ENCODE results near the gene SLC23A1. TPM values are rescaled to one million over a fixed set of nuclear protein-coding genes. Genes with fewer than 3 reads are reported as not detected.

SLC23A1 gene
- total RNA-seq = 0.24 TPM in 1 of 2 replicates, not detected in the other

GRCh38 chr5:139383275-139383992 lies at the start of gene SLC23A1:
Gene SLC23A1 (minus strand): TSS chr5:139383297. CDS start chr5:139383253, 44 bp downstream.

GRCh38 chr5:139403787-139404483 lies 20.8 kb upstream of the SLC23A1 start, which contains the start of gene SPATA24:
Gene SPATA24 (minus strand): TSS chr5:139404089. CDS start chr5:139404060, 29 bp downstream.

GRCh38 chr5:139394654-139395566 lies 11.8 kb upstream of the SLC23A1 start, which contains the start of gene PROB1:
Gene PROB1 (minus strand): TSS chr5:139395104. CDS start chr5:139395081, 23 bp downstream.

GRCh38 chr5:139389701-139390638 lies 6.9 kb upstream of the SLC23A1 start, which contains the start of gene MZB1:
Gene MZB1 (minus strand): TSS chr5:139389913. CDS start chr5:139389856, 57 bp downstream.

GRCh38 chr5:139341689-139342422 lies 41.2 kb downstream of the SLC23A1 start, which contains the start of gene PAIP2:
Gene PAIP2 (plus strand): TSS chr5:139341854. CDS start chr5:139363785, 21,931 bp downstream.

Other genes starting within 250 kb of the SLC23A1 start
- gene SIL1, start 184.9 kb downstream of the SLC23A1 start, total RNA-seq = 60.7 and 70.8 TPM in 2 replicates
- 181 and 197 TPM in 2 replicates for gene MATR3, start 89.6 kb downstream of the SLC23A1 start, total RNA-seq
- 37.9 and 51.6 TPM in 2 replicates for gene PAIP2, start 41.4 kb downstream of the SLC23A1 start, total RNA-seq
- 0.21 and 0.24 TPM in 2 replicates for gene MZB1, start 6.6 kb upstream of the SLC23A1 start, total RNA-seq
- 0.72 and 1.5 TPM in 2 replicates for gene PROB1, start 11.8 kb upstream of the SLC23A1 start, total RNA-seq
- 3.4 and 4.6 TPM in 2 replicates for gene SPATA24, start 20.8 kb upstream of the SLC23A1 start, total RNA-seq
- gene DNAJC18, start 56.2 kb upstream of the SLC23A1 start, total RNA-seq = 1.3 and 1.4 TPM in 2 replicates
- gene ECSCR, start 79.4 kb upstream of the SLC23A1 start, total RNA-seq = not detected in 2 replicates
- not detected in 2 replicates for gene SMIM33, start 87.7 kb upstream of the SLC23A1 start, total RNA-seq
- gene STING1, start 99.5 kb upstream of the SLC23A1 start, total RNA-seq = 3.2 and 7.0 TPM in 2 replicates
- 67.1 and 95.2 TPM in 2 replicates for gene UBE2D2, start 178.0 kb upstream of the SLC23A1 start, total RNA-seq